ENCODE data around the gene PLCL2. TPM values are rescaled to one million over a fixed set of nuclear protein-coding genes. Genes with fewer than 3 reads are reported as not detected.

Gene PLCL2
- total and polyA plus RNA-seq, 10 of the 15 experiments (the other 5 are each of a cell fraction or from before 2014, with no cell fraction given): 7.5 to 37.3 (median 21.7) TPM

- TF ChIP-seq ATF3 (IDR thresholded peaks at IDR 0.05; ENCODE audit: borderline replicate concordance, extremely low read depth, low read depth, low read length): no peak
- TF ChIP-seq POLR2AphosphoS5 (IDR thresholded peaks at IDR 0.05; ENCODE audit: low read length): peak; percentile 33; the same call in 1 of the 2 replicates
- TF ChIP-seq, protein P1, sequence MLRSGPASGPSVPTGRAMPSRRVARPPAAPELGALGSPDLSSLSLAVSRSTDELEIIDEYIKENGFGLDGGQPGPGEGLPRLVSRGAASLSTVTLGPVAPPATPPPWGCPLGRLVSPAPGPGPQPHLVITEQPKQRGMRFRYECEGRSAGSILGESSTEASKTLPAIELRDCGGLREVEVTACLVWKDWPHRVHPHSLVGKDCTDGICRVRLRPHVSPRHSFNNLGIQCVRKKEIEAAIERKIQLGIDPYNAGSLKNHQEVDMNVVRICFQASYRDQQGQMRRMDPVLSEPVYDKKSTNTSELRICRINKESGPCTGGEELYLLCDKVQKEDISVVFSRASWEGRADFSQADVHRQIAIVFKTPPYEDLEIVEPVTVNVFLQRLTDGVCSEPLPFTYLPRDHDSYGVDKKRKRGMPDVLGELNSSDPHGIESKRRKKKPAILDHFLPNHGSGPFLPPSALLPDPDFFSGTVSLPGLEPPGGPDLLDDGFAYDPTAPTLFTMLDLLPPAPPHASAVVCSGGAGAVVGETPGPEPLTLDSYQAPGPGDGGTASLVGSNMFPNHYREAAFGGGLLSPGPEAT (IDR thresholded peaks at IDR 0.05; ENCODE audit: low read depth): no peak
- TF ChIP-seq NFYB (IDR thresholded peaks at IDR 0.05; ENCODE audit: insufficient read depth, low read depth, low read length): no peak
- 0 out of 2 replicates have a peak, but pooled peaks have one; percentile 48 for TF ChIP-seq MTA3 (IDR thresholded peaks at IDR 0.05; ENCODE audit: borderline replicate concordance, low read length)
- no peak for TF ChIP-seq KLF5 (IDR thresholded peaks at IDR 0.05; ENCODE audit: partially characterized antibody)
- TF ChIP-seq, protein P2, sequence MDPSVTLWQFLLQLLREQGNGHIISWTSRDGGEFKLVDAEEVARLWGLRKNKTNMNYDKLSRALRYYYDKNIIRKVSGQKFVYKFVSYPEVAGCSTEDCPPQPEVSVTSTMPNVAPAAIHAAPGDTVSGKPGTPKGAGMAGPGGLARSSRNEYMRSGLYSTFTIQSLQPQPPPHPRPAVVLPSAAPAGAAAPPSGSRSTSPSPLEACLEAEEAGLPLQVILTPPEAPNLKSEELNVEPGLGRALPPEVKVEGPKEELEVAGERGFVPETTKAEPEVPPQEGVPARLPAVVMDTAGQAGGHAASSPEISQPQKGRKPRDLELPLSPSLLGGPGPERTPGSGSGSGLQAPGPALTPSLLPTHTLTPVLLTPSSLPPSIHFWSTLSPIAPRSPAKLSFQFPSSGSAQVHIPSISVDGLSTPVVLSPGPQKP (IDR thresholded peaks at IDR 0.05; ENCODE audit: low read depth, low read length): no peak
- TF ChIP-seq, protein P3, sequence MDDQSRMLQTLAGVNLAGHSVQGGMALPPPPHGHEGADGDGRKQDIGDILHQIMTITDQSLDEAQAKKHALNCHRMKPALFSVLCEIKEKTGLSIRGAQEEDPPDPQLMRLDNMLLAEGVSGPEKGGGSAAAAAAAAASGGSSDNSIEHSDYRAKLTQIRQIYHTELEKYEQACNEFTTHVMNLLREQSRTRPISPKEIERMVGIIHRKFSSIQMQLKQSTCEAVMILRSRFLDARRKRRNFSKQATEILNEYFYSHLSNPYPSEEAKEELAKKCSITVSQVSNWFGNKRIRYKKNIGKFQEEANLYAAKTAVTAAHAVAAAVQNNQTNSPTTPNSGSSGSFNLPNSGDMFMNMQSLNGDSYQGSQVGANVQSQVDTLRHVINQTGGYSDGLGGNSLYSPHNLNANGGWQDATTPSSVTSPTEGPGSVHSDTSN (IDR thresholded peaks at IDR 0.05; ENCODE audit: insufficient replicate concordance, low read depth, low read length): no peak
- no peak for TF ChIP-seq ZSCAN29 (IDR thresholded peaks at IDR 0.05)
- no peak for TF ChIP-seq POLR2AphosphoS2 (IDR thresholded peaks at IDR 0.05; ENCODE audit: low read depth, low read length)
- TF ChIP-seq, protein P4, sequence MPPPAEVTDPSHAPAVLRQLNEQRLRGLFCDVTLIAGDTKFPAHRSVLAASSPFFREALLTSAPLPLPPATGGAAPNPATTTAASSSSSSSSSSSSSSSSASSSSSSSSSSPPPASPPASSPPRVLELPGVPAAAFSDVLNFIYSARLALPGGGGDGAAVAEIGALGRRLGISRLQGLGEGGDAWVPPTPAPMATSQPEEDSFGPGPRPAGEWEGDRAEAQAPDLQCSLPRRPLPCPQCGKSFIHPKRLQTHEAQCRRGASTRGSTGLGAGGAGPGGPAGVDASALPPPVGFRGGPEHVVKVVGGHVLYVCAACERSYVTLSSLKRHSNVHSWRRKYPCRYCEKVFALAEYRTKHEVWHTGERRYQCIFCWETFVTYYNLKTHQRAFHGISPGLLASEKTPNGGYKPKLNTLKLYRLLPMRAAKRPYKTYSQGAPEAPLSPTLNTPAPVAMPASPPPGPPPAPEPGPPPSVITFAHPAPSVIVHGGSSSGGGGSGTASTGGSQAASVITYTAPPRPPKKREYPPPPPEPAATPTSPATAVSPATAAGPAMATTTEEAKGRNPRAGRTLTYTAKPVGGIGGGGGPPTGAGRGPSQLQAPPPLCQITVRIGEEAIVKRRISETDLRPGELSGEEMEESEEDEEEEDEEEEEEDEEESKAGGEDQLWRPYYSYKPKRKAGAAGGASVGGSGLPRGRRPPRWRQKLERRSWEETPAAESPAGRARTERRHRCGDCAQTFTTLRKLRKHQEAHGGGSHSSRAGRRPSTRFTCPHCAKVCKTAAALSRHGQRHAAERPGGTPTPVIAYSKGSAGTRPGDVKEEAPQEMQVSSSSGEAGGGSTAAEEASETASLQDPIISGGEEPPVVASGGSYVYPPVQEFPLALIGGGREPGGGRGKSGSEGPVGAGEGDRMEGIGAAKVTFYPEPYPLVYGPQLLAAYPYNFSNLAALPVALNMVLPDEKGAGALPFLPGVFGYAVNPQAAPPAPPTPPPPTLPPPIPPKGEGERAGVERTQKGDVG (CRISPR knock-in tag; IDR thresholded peaks at IDR 0.05): no peak
- no peak for TF ChIP-seq MEF2A (IDR thresholded peaks at IDR 0.05; ENCODE audit: insufficient read depth, low read depth, low read length)
- TF ChIP-seq SREBF1 (IDR thresholded peaks at IDR 0.05; ENCODE audit: low read length): no peak
- no peak for TF ChIP-seq JUNB (IDR thresholded peaks at IDR 0.05)
- no peak for TF ChIP-seq FOXK2 (IDR thresholded peaks at IDR 0.05)
Observed at GRCh38 chr3:16907243-16907642, 22.5 kb downstream of the PLCL2 start (continued).

Measured in GM12878 (cell line).